Measurements from ENCODE around the gene NXT2.
"Not testable (repeated sequence)": the region's sequence is repeated elsewhere in the genome, so short reads cannot be mapped to it uniquely, and the experiment has no call there.

The NXT2 gene

GRCh38 chrX:109536439-109537323 lies at the start of gene NXT2:
Gene NXT2 (plus strand): TSS chrX:109536844. CDS start chrX:109537007, 163 bp downstream.
- DNase-seq = peak; percentile 88

GRCh38 chrX:109487640-109488039 lies 49.0 kb upstream of the NXT2 start:
- no peak for DNase-seq

DNA sequence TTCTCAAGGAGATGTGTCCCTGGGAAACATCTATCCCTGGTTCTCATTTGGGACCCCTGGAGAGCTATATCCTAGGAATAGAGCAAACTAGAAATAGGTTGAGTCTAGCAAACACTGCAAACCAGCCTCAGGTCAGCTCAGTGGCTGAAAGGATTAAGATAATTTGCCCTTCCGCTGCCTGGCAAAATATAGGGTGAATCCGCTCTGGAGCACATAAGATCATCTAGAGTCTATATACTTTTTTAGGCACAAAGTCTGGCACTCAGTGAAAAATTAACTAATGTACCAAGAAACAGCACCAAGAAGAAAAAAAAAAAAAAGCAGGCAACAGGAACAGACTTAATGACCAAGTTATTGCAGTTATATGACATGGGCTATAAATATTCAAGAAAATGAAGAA lies 47.5 kb upstream of the NXT2 start:
- DNase-seq = no peak

GRCh38 chrX:109498434-109498833 lies 38.2 kb upstream of the NXT2 start:
- no peak for DNase-seq

DNA sequence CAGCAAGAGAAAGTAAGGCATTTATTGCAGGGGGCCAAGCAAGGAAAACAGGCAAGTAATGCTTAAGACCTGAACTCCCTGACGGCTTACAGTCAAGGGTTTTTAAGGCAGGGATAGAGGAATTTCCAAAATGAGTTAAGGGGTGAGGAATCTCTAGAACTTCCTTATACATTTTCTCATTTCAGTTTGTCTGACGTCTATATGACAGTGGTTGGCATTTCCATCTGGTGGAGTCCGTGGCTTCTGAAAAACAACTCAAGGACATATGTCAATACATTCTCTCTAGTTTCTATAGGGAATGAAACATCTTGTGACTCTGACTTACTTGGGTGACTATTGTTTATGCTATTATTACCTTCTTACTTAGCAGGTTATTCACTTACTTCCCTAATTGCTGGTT lies 35.5 kb upstream of the NXT2 start:
- DNase-seq = no peak

GRCh38 chrX:109508915-109509314 lies 27.7 kb upstream of the NXT2 start:
- DNase-seq = no peak

GRCh38 chrX:109511113-109511512 lies 25.5 kb upstream of the NXT2 start:
- DNase-seq = no peak

- no peak for DNase-seq
Observed at GRCh38 chrX:109519001-109519400, 17.6 kb upstream of the NXT2 start.

GRCh38 chrX:109533005-109533404 lies 3.6 kb upstream of the NXT2 start:
- DNase-seq = no peak

DNA sequence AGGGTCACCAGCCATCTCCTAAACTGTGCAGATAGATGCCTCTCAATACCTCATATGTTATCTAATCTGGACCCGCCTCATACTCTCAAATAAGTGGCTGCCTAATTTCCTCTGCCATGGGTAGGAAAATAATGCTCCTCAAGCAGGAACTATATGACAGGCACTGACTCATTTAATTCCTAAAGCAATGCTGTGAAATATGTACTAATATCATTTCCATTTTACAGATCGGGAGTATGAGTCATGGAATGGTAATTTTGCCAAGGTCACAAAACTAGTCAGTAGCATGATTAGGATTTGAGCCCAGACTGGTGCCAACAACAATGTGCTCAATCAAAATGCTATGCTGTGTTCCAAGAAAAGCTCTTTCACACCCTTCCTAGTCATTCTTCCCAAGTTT lies 3.0 kb upstream of the NXT2 start:
- DNase-seq = no peak

- DNase-seq = no peak
Observed at GRCh38 chrX:109534933-109535332, 1.7 kb upstream of the NXT2 start.

DNA sequence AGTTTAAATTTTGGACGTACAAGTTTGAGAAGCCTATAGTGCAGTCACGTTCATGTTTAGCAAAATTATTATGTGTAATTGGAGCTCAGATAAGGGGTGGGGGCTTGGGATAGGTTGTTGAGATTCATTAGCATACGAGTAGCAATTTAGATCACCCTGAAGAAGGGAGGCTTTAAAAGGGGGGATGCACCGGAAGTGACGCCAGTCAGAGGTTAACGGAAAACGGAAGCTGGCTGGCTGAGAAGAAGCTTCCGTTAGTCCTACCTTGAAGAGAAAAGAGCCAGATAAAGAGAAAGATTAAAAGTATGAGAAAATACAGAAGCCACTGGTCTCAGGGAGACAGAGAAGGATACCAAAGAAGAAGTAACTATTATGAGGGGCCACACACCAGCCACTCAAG lies 1.1 kb upstream of the NXT2 start:
- no peak for DNase-seq

GRCh38 chrX:109537324-109537665 lies 651 bp downstream of the NXT2 start:
- DNase-seq = no peak

DNA sequence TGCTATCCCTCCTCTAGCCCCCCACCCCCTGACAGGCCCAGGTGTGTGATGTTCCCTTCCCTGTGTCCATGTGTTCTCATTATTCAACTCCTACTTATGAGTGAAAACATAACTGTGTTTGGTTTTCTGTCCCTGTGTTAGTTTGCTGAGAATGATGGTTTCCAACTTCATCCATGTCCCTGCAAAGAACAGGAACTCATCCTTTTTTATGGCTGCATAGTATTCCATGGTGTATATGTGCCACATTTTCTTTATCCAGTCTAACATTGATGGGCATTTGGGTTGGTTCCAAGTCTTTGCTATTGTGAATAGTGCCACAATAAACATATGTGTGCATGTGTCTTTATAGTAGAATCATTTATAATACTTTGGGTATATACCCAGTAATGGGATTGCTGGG lies 2.4 kb downstream of the NXT2 start:
- not testable (repeated sequence) for DNase-seq

DNA sequence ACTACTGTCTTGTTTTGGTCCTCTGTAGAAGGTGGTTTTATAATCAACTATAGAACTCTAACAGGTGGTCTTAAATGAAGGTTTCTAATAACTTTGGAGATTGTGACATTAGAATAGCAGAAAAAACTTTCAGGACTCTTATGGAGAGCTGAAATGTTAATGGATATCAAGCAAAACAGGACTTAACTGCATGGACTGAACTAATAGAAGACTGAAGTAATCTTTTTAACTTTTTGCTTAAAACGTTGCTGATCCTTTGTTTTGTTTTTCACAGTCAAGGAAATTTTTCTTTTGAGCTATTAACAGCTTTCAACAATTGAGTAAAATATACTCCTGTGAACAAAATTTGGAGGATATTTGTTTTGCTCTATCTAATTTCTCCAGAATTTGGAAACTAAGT lies 17.2 kb downstream of the NXT2 start:
- no peak for DNase-seq

DNA sequence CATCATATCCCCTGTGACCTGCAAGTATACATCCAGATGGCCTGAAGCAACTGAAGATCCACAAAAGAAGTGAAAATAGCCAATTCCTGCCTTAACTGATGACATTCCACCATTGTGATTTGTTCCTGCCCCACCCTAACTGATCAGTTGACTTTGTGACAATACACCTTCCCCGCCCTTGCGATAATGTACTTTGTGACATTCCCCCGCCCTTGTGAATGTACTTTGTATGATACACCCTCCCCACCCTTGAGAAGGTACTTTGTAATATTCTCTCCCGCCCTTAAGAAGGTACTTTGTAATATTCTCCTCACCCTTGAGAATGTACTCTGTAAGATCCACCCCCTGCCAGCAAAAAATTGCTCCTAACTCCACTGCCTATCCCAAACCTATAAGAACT lies 39.4 kb downstream of the NXT2 start:
- DNase-seq = not testable (repeated sequence)

- no peak for DNase-seq
Observed at GRCh38 chrX:109577055-109577454, 40.4 kb downstream of the NXT2 start.

DNA sequence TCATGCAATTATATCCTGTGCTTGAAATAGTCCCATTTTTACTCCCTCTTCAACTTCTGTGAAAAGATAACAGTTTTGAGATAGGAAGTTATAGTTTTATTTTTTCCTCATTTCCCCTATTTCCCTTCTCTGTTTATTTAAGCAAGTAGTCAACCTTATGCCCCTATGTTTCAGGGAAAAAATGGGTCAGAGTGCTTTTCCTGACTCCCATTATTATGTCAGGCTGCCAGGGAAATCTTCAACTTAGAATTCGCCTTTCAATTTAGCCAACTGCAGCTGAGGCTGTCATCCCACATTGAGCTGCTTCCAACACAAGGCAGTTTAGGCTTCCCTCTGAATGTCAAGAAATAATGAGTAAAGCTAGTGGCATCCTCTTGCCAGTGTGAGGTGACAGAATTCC lies 42.3 kb downstream of the NXT2 start:
- DNase-seq = no peak

DNA sequence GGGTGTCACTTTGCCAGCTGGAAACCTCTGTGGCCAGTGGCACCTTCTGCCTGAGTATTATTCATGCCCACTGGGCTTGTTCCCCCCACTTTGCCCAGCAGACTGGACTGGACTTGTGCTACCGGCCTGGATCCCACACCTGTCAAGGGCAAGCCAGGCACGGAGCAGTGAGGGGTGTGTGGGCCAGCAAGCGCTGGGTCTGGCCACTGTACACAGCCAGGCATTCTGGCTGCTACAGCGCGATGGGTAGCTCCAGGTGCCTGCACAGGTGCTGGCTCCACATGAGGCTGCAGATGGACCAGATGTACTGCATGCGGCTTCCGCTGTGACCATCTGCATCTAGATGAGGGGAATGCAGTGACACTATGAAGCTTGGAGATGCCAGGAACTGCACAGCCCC lies 48.8 kb downstream of the NXT2 start:
- no peak for DNase-seq

GRCh38 chrX:109590176-109590575 lies 53.5 kb downstream of the NXT2 start:
- no peak for DNase-seq

Data from CD4-positive, alpha-beta T cell treated with Interleukin-10 for 1 hour (primary cell).